Left kidney (tissue), 8 donors: ENCODE data around the gene MAX. TPM values are rescaled to one million over a fixed set of nuclear protein-coding genes. Genes with fewer than 3 reads are reported as not detected.

Experiments used
- DNase-seq: peaks from one replicate; pipeline ENCODE4 v3.0.0-alpha.2; 2013
- long read RNA-seq, 8 donors: transcript quantifications; one replicate each; lab custom pipeline, GENCODE V29; 2026
- polyA plus RNA-seq: library from polyadenylated mRNA; unstranded; fragments of 120-200 nt; gene quantifications from one replicate; pipeline ENCODE4 v1.2.1, GENCODE V29; 2013; ENCODE audit not compliant: insufficient read length

The MAX gene, protein sequence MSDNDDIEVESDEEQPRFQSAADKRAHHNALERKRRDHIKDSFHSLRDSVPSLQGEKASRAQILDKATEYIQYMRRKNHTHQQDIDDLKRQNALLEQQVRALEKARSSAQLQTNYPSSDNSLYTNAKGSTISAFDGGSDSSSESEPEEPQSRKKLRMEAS
- 52.7 TPM for polyA plus RNA-seq
- long read RNA-seq, donor 1, transcript MAX-204 (4 exons, 1,973 nt): major isoform, 20 of 35 reads
- long read RNA-seq, donor 1, transcript MAX-205 (5 exons, 1,546 nt): minor isoform, 6 of 35 reads
- long read RNA-seq, donor 1, partial matches to known transcripts: 0 of 35 reads
- long read RNA-seq, donor 1, other reads (novel, unspliced or antisense): 0 of 35 reads
- long read RNA-seq, donor 2, transcript MAX-204 (4 exons, 1,973 nt): major isoform, 11 of 81 reads
- long read RNA-seq, donor 2, transcript MAX-202 (4 exons, 3,155 nt): minor isoform, 6 of 81 reads
- long read RNA-seq, donor 2, transcript MAX-213 (3 exons, 585 nt): minor isoform, 5 of 81 reads
- long read RNA-seq, donor 2, transcript MAX-205 (5 exons, 1,546 nt): major isoform, 11 of 81 reads
- long read RNA-seq, donor 2, partial matches to known transcripts: 33 of 81 reads
- long read RNA-seq, donor 2, other reads (novel, unspliced or antisense): 13 of 81 reads
- long read RNA-seq, donor 3, transcript MAX-205 (5 exons, 1,546 nt): minor isoform, 7 of 22 reads
- long read RNA-seq, donor 3, transcript MAX-204 (4 exons, 1,973 nt): major isoform, 11 of 22 reads
- long read RNA-seq, donor 3, partial matches to known transcripts: 0 of 22 reads
- long read RNA-seq, donor 3, other reads (novel, unspliced or antisense): 0 of 22 reads
- long read RNA-seq, donor 4, partial matches to known transcripts: 6 of 8 reads
- long read RNA-seq, donor 4, other reads (novel, unspliced or antisense): 0 of 8 reads
- long read RNA-seq, donor 5, transcript MAX-205 (5 exons, 1,546 nt): minor isoform, 16 of 50 reads
- long read RNA-seq, donor 5, transcript MAX-204 (4 exons, 1,973 nt): major isoform, 25 of 50 reads
- long read RNA-seq, donor 5, partial matches to known transcripts: 0 of 50 reads
- long read RNA-seq, donor 5, other reads (novel, unspliced or antisense): 0 of 50 reads
- long read RNA-seq, donor 6, transcript MAX-205 (5 exons, 1,546 nt): minor isoform, 11 of 40 reads
- long read RNA-seq, donor 6, transcript MAX-204 (4 exons, 1,973 nt): major isoform, 23 of 40 reads
- long read RNA-seq, donor 6, partial matches to known transcripts: 0 of 40 reads
- long read RNA-seq, donor 6, other reads (novel, unspliced or antisense): 0 of 40 reads
- long read RNA-seq, donor 7, transcript MAX-204 (4 exons, 1,973 nt): minor isoform, 17 of 56 reads
- long read RNA-seq, donor 7, transcript MAX-205 (5 exons, 1,546 nt): major isoform, 22 of 56 reads
- long read RNA-seq, donor 7, transcript MAX-213 (3 exons, 585 nt): minor isoform, 5 of 56 reads
- long read RNA-seq, donor 7, partial matches to known transcripts: 5 of 56 reads
- long read RNA-seq, donor 7, other reads (novel, unspliced or antisense): 0 of 56 reads
- long read RNA-seq, donor 8, transcript MAX-204 (4 exons, 1,973 nt): major isoform, 5 of 10 reads
- long read RNA-seq, donor 8, partial matches to known transcripts: 0 of 10 reads
- long read RNA-seq, donor 8, other reads (novel, unspliced or antisense): 0 of 10 reads

DNA sequence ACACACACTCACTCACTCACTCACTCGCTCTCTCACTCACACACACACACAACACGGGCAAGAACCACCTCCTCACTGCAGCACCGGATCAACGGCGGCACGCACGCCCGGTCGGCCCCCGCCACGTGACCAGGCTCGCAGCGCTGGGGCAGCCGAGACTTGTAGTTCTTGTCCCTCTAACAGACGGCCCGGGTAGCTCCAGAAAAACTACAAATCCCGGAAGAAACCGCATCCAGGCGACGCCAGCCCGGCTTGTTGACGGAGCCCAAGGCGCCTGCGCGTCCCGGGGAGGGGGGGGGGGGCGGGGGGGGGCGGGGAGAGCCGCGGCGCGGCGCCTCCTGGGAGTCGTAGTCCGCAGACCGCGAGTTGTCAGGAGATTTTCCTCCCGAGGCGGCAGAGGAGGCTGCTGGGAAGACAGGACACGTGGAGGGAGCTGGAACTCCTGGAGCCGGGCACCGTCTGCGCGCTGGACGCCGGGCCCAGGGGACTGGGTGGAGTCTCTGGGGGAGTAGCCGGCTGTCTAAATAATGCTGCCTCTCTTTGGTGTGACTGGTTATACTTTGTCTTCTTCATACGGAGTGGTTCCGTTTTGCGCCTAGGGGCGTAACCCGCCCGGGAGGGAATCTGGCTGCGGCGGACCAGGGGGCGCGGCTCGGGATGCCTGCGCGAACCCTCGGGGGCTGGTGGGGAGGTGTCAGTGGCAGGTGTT lies at the start of gene MAX:
MAX (minus strand) TSS at position 77 of the 709 bp plus-strand sequence. CDS start 178 bp downstream, outside the sequence.
- DNase-seq: peak; percentile 97

DNA sequence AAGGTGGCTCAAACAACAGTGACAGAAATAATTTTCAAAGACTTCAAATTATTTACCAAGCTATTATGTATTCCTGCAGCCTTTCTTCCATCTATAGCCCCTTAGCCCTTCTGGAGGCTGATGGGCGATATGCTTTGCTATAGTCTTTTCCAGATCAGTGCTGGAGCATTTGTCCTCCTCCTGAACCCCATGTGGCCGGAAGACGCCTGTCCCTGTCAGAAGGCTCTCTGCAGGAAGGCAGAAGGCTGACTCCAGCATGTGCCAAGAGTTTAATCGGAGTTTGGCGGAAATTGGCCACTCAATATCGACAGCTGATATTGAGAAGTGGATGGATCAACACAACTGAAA lies 49.3 kb upstream of the MAX start:
- no peak for DNase-seq

DNA sequence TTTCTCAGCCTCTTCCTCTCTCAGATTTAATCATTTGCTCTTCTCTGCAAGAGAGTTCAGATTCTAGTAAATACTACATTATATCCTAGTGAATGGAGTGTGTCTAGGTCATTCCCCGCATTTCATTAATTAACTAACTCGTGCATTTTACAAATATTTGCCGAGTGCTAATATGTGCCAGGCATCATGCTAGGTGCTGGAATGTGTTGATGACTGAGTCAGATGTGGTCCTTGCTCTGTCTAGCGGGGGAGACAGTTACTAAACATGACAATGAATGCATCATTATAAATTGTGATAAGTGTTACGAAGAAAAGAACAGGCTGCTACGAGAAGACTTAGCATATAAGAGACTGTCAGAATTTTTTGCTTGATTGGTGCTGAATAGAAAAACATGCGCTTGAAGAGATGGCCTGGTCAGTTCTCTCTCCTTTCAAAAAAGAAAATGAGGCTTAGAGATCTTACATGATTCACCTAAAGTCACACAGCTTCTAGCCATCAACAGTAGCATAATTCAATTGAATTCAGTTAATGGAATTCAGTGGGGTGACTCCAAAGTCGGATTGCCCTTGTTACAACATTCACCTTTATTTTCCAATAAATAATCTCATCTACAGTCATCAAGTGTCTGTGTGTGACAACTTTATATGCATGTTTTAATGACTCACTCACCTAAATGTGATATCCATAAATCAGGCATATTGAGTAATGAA lies 48.7 kb upstream of the MAX start:
- no peak for DNase-seq

DNA sequence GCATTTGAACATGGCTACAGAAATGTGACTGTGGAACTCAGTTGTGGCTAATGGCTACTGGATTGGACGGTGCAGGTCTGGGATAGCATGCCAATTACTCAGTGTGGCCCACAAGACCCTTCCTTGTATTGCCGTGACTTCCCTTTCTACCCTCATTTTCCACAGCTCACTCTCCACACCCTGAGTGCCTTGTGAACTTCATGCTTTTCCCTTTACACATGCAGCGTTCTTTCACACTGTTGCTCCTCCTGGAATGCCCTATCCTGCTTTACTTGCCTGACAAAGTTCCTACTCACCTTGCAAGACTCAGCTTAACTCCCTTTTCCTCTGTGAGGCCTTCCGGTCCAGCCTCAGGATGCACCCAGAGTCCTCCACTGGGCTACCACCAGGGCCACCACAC lies 46.8 kb upstream of the MAX start:
- no peak for DNase-seq

DNA sequence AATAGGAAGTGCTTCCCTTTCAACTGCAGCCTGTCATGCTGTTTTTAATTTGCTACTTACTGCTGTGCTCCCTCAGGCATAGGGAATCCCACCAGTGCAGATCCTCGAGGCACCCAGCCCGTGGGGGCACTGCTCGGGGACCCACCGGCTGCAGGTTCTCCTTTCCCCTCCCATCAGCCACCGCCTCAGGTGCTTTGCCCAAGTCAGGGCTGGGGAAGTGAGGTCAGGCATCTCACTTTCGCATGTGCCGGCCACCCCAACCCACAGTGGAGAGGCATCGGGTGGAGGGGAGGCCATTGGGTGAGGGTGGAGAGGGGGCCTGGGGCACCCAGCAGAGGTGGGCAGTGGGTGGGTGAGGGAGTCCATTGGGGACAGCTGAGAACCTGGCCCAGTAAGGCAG lies 41.9 kb upstream of the MAX start:
- DNase-seq: no peak

DNA sequence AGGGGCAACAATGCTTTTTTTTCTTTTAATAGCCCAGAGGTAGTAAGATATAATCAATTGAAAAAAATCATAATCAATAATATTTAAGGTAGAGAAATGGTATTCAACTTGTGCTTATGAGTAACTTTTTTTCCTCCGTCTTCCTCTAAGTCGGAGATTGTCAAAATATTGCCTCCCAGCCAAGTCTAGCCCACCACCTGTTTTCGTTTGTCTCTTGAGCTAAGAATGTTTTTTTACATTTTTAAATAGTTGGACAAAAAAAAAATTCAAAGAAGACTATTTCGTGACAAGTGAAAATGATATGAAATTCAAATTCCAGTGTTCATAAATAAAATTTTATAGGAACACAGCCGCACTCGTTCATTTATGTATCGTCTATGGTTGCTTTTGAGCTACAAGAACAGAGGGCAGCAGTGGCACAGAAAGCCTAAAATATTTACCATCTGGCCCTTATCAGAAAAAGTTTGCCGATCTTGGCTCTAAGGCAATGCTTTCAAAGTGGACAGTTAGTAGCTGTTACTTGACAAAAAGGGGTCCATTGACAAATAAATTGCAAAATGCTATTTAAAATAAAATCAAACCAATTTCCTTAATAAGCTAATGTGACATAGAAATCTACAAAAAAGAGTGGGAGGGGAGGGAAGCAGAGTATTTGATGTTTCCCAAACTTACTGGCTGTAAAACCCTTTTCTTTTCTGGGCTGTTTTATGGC lies 40.8 kb upstream of the MAX start:
- DNase-seq: no peak

DNA sequence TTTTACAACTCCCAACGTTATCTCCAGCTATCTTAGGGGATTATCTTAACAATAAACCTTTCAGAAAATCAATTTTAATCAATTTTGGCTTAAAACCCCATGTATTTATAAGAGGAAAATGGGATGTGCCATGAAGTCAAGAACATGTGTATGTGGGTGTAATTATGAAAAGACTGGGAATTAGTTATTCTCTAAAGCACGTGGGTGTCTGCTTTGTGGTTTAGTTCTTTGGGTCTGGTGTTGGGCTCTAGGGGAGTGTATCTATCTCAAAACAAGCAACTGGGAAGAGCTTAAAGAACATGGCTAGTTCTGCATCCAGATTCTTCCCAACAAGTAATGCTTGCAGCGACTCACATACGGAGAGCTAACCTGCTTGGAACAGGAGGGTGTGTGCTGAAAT lies 40.1 kb upstream of the MAX start:
- DNase-seq: no peak

DNA sequence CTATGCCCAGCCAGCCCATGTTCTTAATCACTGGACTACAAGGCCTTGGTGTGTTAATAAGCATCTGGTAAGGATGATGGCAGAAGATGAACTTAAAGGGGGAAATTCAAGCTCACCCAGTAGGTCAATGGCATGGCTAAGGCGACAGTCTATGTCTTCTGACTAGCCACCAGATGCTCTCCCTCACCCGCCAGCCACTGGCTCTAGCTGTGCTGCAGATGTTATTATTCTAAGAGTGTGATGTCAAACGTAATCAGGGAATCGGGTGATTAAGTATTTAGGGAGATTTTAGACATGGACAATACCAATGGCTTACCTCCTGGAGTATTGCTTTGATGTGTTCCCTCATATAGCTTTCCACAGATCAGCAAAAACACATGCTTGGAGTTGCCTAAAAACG lies 39.2 kb upstream of the MAX start:
- no peak for DNase-seq

DNA sequence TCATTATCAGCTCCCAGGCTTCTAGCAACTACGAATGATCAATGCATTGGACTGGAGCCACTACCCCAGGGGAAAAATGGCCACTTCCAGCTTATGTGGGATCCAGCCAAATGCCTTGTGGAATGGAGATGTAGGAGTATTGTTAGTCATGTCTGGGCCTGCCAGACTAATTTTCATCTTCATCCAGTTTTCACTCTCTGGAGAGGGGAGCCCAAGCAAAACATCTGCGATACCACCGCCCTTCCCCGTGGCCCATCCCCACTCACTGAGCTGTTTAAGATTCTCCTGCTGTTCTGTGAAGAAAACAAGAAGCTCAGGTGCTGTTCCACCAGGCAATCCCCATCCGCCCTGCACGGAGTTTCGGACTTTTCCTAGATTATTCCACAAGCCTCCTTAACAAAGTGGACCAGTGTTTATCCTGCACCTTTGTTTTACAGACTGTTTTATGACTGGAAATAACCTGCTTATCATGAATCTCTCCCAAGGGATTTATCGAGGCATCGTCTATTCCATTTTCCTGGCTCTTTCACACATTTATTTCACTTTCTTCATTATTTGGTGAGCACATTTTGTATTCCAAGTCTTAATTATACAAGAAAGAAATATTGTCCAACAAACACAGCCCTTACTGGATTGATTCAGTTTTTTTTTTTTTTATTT lies 35.5 kb upstream of the MAX start:
- no peak for DNase-seq

DNA sequence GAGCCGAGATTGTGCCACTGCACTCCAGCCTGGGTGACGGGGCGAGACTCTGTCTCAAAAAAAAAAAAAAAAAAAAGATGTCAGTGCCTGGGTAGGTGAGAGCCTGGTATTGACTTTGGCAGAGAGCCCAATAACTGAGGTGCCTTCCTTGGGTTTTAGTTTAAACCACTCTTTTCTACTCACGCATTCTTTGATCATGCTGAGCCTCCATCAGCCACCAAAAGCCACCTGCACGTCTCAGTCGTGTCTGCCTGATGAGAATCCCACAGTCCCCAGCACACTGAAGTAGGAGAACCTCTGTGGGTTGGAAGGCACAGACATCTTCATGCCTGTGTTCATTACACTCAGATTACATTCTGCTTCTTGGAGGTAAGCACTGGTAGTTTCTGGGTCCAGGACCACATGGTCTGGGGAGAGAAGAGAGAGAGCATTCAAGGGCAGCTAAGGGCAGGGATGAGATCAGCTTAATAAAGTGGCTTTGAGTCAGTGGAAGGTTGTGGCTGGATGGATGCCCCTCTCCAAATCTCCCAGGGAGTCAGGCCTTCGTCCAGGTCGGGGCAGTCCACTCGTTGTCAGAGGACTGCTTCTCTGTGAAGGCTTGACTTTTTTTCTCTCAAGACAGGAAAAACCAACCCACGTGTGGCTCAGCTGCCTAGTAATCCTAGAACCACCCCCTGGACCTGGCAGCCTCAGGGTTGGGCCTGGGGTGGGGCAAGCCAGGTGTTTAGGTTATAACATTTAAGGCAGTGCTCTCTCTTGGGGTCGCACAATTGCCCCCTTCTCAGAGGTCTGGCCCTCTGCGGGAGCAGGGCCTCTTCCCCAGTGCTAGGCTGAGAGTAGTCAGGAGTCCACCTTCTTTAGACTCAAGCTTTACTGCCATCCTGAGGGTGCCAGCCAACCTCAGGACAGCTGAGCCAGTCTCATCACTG lies 32.6 kb upstream of the MAX start:
- no peak for DNase-seq

DNA sequence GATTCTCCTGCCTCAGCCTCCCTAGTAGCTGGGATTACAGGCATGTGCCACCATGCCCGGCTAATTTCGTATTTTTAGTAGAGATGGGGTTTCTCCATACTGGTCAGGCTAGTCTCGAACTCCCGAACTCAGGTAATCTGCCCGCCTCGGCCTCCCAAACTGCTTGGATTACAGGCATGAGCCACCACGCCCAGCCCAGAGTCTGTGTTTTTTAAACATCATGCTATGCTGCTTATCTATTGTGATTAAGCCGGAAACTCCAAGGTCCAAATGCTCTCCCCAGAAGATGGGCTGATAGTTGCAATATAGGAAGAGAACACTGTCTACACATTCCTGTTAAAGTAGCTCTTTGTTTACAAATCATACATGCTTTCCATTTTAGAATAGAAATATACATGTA lies 30.5 kb upstream of the MAX start:
- DNase-seq: no peak

DNA sequence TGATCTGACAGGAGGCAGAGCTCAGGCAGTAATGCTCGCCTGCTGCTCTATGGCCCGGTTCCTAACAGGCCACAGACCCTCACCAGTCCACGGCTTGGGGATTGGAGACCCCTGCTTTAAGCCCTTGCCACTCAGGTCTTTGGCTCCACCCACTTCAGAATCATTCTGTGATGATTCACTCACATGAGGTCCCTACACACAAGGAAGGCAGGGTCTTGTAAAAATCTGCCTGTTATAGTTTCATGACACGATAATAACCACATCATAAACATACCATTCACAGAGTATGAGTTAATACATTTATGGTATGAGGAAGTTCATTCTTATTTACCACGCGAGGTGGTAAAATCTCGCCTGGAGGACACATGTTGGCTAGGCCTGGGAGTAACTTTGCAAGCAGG lies 29.0 kb upstream of the MAX start:
- DNase-seq: no peak

DNA sequence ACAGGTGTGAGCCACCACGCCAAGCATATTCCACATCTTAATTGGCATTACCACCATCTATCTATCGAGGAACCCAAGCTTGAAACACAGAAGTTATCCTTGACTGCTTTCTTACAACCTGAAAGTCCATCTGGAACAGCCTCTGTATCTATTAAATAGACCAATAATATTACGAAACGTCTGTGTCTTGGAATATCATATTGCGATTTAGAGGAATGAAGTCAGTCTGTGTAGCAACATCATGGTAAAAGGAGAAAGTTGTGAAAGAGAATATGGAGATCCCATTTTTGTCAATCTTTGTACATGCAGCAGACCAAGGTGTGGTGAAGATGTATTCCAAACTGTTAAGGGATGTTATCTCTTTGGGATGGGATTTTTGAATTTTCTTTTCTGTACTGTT lies 25.8 kb upstream of the MAX start:
- DNase-seq: no peak

DNA sequence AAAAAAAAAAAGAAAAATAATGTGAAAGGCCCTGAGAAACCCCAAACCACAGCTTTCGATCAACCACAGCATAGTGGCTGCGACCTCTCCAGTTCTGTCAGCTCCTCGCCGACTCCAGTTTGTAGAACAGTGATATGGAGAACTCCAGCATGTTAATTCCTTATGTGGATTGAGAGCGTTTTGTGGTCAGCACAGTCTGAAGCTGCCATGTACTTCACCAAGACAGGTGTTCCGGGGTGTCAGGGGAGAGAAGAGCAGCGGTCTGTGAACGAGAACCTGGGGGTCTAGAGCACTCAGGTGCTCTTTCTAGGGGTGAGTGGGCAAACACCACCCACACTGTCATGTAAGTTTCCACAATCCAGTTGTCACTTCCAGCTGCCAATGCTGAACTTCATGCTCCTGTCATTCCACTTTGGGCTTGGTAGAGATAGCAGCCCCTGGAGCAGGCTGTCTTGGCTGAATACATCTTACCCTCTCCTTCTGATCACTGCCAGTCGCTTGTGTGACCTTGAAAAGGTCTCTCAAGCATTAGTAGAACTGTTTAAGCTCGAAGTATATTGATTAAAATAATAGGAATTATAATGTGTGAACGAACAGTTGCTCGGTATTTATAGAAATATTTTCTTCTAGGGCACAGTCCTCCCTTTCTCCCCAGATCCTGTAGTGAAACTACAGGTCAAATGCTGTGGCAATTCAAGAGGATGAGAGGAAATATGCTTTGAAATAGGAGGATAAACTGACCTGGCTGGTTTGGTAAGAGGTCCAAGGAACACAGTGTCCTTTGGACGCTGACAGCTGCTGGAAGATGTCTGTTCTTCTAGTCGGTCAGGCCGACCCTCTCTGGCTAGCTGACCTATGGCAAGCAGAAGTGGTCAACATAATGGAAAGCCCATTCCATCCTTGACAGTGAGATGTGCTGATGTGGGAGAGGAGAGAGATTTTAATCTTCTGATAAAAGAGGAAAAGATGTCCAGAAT lies 15.7 kb upstream of the MAX start:
- no peak for DNase-seq

DNA sequence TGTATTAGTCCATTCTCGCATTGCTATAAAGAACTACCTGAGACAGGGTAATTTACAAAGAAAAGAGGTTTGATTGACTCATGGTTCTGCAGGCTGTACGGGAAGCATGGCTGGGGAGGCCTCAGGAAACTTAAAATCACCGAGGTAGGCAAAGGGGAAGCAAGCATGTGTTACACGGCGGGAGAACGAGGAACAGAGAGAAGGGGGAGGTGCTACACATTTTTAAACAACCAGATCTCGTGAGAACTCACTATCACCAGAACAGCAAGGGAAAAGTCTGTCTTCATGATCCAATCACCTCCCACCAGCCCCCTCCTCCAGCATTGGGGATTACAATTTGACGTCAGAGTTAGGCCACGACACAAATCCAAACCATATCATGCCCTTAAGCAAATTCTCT lies 13.3 kb upstream of the MAX start:
- no peak for DNase-seq

DNA sequence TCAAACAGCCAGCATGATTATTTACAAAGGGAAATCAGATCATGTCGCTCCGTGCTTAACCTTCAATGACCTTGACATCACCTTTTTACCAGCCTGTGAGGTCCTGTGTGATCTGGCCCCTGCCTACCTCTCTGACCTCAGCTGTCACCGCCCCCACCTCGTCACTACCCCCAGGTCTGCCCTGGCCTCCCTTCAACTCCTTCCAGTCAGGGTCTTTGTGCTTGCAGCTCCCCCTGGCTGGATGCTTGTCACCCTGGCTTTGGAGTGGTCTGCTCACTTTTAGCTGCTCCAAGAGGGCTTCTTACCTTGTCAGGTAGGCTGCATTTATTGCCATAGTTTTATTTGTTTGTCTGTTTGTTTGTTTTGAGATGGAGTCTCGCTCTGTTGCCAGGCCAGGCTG lies 8.2 kb upstream of the MAX start:
- DNase-seq: no peak

DNA sequence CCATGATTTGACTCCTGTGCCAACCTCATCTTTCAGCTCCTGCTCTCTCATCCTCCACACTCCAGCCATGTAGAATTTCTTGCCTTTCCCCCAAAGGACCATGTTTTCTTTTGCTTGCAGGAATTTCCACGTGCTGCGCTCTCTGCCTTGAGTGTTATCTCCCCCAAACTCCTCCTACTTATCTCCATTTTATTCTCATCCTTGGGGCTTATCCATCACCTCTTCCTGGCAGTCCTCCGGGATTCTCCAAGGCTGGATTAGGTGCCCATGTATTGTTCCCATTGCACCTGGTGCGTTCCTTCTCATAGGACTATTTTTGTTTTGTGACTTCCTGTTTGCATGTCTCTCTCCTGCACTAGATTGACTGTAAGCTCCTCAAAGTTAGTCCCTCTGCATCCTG lies 7.0 kb upstream of the MAX start:
- DNase-seq: no peak
